ENCODE data around the gene RASL10A.

RASL10A gene

DNA sequence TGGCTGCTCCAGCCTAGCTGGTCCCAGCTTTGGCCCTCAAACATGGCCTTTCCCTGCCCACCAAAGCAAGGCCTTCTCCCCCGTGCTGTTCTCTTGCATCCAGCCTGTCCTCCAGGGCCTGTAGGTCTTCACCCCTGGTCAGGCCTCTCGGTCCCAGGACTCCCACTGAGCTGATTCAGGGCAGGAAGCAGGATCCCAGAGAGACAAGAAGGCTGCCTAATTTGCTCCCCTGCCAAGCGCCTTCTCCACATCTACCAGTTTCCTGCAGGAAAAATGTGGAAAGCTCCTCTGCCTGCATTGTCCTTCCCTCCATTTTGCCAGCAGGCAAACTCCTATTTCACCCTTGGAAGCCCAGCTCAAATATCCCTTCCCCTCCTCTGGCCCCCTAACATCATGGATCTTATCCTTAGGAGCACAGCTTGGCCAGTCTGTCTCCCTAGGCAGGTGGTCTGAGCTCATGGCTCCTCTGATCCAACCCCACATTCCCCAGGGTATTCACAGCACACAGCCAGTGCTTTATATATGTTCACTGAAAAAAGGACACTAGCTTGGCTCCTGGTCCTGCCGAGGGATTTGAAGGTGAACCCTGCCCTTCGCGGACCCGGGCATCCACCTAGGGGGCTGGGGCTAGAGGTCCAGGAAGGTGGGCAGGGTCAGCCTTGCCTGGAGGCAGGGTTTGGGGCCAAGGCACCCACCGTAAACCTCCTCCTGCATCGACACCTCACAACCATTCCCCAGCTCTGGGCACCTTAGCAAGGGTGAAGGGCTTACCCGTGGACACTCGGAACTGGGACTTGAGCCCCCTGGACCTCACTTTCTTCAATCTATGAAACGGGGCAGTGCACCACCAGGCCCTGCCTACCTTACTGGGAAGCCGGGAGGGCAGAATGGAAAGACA lies 48.7 kb downstream of the RASL10A start:
- TF ChIP-seq JUND (IDR thresholded peaks at IDR 0.05; ENCODE audit: low read depth): no peak
- DNase-seq (ENCODE audit: low read depth in 1 of 2, low spot score in 1 of 2): no peak
- in situ Hi-C loops (cut with HindIII; ENCODE audit: low pct_unique_long_range_greater_than_20kb, low sequenced_read_pairs): no loop called here

DNA sequence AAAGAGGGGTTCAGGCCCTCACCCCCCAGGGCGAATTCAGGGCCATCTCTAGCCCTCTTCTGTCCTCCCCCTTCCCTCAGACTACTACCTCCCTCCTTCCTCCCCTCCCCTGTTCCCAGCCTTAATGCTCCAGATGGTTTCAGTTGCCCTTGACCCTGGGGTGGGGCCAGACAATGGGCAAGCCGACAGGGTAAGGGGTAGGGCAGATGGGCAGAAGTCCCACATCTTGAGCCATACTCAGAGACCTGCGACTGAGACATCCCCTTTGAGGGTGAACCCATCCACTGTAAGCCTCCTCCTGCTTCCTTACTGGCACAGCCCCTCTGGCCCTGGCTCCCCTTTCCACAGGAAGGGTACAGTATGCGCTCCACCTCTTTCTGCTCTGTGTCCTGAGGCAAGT lies 49.6 kb downstream of the RASL10A start:
- no peak for TF ChIP-seq JUND (IDR thresholded peaks at IDR 0.05; ENCODE audit: low read depth)
- no peak for DNase-seq (ENCODE audit: low read depth in 1 of 2, low spot score in 1 of 2)
- in situ Hi-C loops (cut with HindIII; ENCODE audit: low pct_unique_long_range_greater_than_20kb, low sequenced_read_pairs): no loop called here

DNA sequence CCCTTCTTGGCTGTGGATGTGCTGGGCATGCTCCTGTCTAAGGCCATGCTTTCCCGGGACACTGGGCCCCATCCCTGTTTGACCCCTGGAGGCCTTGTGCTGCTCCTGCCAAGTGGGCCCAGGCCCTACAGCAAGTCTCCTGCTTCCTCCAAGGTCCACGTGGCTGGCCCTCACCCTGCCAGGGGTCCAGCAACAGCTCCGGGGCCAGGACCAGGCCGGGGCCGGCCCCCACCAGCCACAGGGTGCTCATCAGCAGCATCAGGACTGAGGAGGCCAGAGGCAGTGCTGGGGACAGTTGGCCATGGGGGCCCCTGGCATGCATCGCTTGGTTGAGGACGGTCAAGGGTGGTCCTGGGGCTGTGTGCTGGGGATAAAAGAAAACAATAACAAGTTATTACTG lies 50.2 kb downstream of the RASL10A start:
- in situ Hi-C loops (cut with HindIII; ENCODE audit: low pct_unique_long_range_greater_than_20kb, low sequenced_read_pairs): no loop called here
- DNase-seq (ENCODE audit: low read depth in 1 of 2, low spot score in 1 of 2): no peak

DNA sequence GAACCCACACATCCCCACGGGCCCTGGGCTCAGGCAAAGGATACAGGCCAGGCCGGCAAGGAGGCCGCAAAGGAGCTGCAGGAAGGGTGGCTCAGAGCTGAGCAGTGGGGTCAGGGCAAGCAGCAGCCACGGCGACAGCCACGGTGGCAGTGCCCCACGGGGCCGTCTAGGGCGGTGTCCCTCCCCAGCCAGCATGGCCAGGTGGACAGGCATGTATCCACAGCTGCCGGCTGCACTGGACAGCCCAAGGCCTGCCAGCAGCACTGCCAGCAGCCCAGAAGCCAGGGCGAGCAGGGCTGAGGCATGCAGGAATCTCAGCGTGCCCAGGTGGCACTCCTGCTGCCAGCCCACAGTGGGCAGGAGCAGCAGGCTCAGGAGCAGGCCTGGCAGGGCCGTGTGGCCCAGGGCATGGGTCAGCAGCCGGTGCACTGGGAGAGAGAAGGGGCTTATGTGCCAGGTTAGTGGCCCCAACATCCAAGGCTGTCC lies 51.7 kb downstream of the RASL10A start:
- in situ Hi-C loops (cut with HindIII; ENCODE audit: low pct_unique_long_range_greater_than_20kb, low sequenced_read_pairs): no loop called here
- no peak for TF ChIP-seq JUND (IDR thresholded peaks at IDR 0.05; ENCODE audit: low read depth)
- DNase-seq (ENCODE audit: low read depth in 1 of 2, low spot score in 1 of 2): no peak

More for the DNA sequence above, 50.2 kb downstream of the RASL10A start:
- no peak for TF ChIP-seq JUND (IDR thresholded peaks at IDR 0.05; ENCODE audit: low read depth)

All from T47D (cell line).